GM21367 (cell line): ENCODE results near the gene EAPP.
"Not testable (repeated sequence)": the region's sequence is repeated elsewhere in the genome, so short reads cannot be mapped to it uniquely, and the experiment has no call there.

Experiments
- ATAC-seq: cut with Tn5 transposase; IDR thresholded peaks from one replicate; pipeline ENCODE4 v1.9.1; 2021; ENCODE audit not compliant: unreplicated experiment

The EAPP gene

GRCh38 chr14:34539407-34540180, at the start of gene EAPP:
Gene EAPP, minus strand, starts transcription at chr14:34539701. Its CDS starts 73 bp downstream, at chr14:34539628.
- peak; percentile 100 for ATAC-seq

- ATAC-seq, result no peak
Measured at GRCh38 chr14:34583525-34583924, 44.0 kb upstream of the EAPP start.

GRCh38 chr14:34582117-34582680, 42.7 kb upstream of the EAPP start:
- ATAC-seq, result no peak

- ATAC-seq, result no peak
Measured at GRCh38 chr14:34580381-34580780, 40.9 kb upstream of the EAPP start.

- no peak for ATAC-seq
Measured at GRCh38 chr14:34571771-34572170, 32.3 kb upstream of the EAPP start.

- ATAC-seq, result no peak
Measured at GRCh38 chr14:34569750-34570149, 30.2 kb upstream of the EAPP start.

- ATAC-seq, result no peak
Measured at GRCh38 chr14:34568803-34569202, 29.3 kb upstream of the EAPP start.

- no peak for ATAC-seq
Measured at GRCh38 chr14:34562776-34563150, 23.3 kb upstream of the EAPP start.

GRCh38 chr14:34562037-34562775, 22.7 kb upstream of the EAPP start:
- not testable (repeated sequence) for ATAC-seq

GRCh38 chr14:34556498-34556829, 17.0 kb upstream of the EAPP start:
- ATAC-seq, result peak; percentile 41

GRCh38 chr14:34555583-34556497, 16.3 kb upstream of the EAPP start:
- peak; percentile 69 for ATAC-seq

GRCh38 chr14:34554540-34555250, 15.2 kb upstream of the EAPP start:
- no peak for ATAC-seq

GRCh38 chr14:34549276-34549966, 9.9 kb upstream of the EAPP start:
- not testable (repeated sequence) for ATAC-seq

- ATAC-seq, result no peak
Measured at GRCh38 chr14:34548472-34548981, 9.0 kb upstream of the EAPP start.

GRCh38 chr14:34547136-34547520, 7.6 kb upstream of the EAPP start:
- ATAC-seq, result peak; percentile 20

- peak; percentile 66 for ATAC-seq
Measured at GRCh38 chr14:34546272-34547135, 7.0 kb upstream of the EAPP start.

- ATAC-seq, result not testable (repeated sequence)
Measured at GRCh38 chr14:34540181-34541059, 919 bp upstream of the EAPP start.
